ENCODE data around the gene TCEANC2.
"Not testable (repeated sequence)": the region's sequence is repeated elsewhere in the genome, so short reads cannot be mapped to it uniquely, and the experiment has no call there.

- TF ChIP-seq CTCF (conservative IDR thresholded peaks at IDR 0.05 in 1 of 2, IDR thresholded peaks at IDR 0.05 in 1 of 2; ENCODE audit: low read depth in 1 of 2, low read length in 2 of 2); EZH2 (IDR thresholded peaks at IDR 0.05; ENCODE audit: low read length, missing control alignments): not testable (repeated sequence)
Measured at GRCh38 chr1:54024811-54025210, 28.6 kb upstream of the TCEANC2 start.

Measured in fibroblast of lung (primary cell).